Esophagus mucosa (tissue), 1 donor: ENCODE results near the gene TREM1. TPM values are rescaled to one million over a fixed set of nuclear protein-coding genes. Genes with fewer than 3 reads are reported as not detected.
"Not testable (repeated sequence)": the region's sequence is repeated elsewhere in the genome, so short reads cannot be mapped to it uniquely, and the experiment has no call there.

Experiments
- ATAC-seq: fragments of 200-7000 bp; cut with Tn5 transposase; one replicate; pipeline ENCODE4 v1.9.1; 2020
- total RNA-seq: library from RNA; stranded (reverse); gene quantifications from one replicate; pipeline ENCODE4 v1.2.4, GENCODE V29; 2023
- donor health status: DM: yes; HTN: yes; CAD: no.

The TREM1 gene
- total RNA-seq, 1 donor from 2014 or later, result 0.20 TPM

- ATAC-seq, result no peak
These were observed 28.9 kb downstream of the TREM1 start for GRCh38 chr6:41257369-41258195.

GRCh38 chr6:41256383-41256782 is 30.1 kb downstream of the TREM1 start:
- ATAC-seq, result no peak

GRCh38 chr6:41255638-41256246 is 30.7 kb downstream of the TREM1 start:
- no peak for ATAC-seq

GRCh38 chr6:41255110-41255509 is 31.4 kb downstream of the TREM1 start:
- no peak for ATAC-seq

GRCh38 chr6:41252401-41253169 is 33.9 kb downstream of the TREM1 start:
- no peak for ATAC-seq

- no peak for ATAC-seq
These were observed 38.4 kb downstream of the TREM1 start for GRCh38 chr6:41247882-41248705.

GRCh38 chr6:41247288-41247865 is 39.1 kb downstream of the TREM1 start:
- ATAC-seq, result no peak

- ATAC-seq, result not testable (repeated sequence)
These were observed 40.0 kb downstream of the TREM1 start for GRCh38 chr6:41246529-41246928.

GRCh38 chr6:41239467-41240159 is 46.9 kb downstream of the TREM1 start:
- no peak for ATAC-seq

GRCh38 chr6:41237128-41237527 is 49.4 kb downstream of the TREM1 start:
- ATAC-seq, result no peak

GRCh38 chr6:41236276-41236675 is 50.2 kb downstream of the TREM1 start:
- ATAC-seq, result no peak

GRCh38 chr6:41232667-41233066 is 53.8 kb downstream of the TREM1 start:
- ATAC-seq, result no peak

- no peak for ATAC-seq
These were observed 55.2 kb downstream of the TREM1 start for GRCh38 chr6:41231246-41231645.

GRCh38 chr6:41229721-41230120 is 56.8 kb downstream of the TREM1 start:
- no peak for ATAC-seq

- ATAC-seq, result no peak
These were observed 57.9 kb downstream of the TREM1 start for GRCh38 chr6:41228616-41229015.

GRCh38 chr6:41228096-41228495 is 58.4 kb downstream of the TREM1 start, which contains the start of gene TREML4:
Gene TREML4 (plus strand): TSS chr6:41228349. CDS start chr6:41228428, 79 bp downstream.
- ATAC-seq, result no peak

GRCh38 chr6:41226752-41227151 is 59.7 kb downstream of the TREM1 start:
- ATAC-seq, result no peak

- no peak for ATAC-seq
These were observed 61.7 kb downstream of the TREM1 start for GRCh38 chr6:41224800-41225199.
